ENCODE measurements around the gene FAM114A1.

DNA sequence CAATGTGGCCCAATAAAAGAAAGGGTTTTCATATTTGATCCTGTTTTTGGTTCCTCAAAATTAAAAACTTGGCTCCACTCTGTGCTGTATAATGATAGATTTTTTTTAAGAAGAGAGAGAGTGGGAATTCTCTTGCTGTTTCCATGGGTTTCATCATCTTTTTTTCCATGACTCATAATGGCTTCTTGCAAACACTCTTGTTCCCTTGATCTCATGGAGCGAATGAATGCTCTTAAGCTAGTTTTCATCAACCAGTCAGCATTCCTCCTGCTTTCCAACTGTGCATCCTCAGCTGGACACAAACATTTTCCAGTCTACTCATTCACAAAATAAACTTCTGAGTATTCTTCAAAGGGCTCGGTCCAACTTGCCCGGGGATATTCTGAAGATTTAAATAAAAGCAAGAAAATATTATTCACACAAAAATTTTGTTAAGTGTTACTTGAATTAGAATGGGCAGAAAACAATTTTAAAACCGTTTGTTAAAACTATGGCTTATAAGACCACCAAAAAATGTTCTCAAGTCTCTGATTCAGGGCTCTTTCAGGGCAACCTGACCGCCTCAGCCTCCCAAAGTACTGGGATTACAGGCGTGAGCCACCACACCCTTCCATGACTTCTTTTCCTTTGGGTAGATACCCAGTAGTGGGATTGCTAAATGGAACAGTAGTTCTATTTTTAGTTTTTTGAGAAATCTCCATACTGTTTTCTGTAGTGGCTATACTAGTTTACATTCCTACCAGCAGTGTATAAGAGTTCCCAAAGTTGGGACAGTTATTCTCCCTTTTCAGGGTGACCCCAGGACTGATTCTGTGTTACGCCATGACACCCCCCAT lies 99.9 kb downstream of the FAM114A1 start:
- TF ChIP-seq, protein P1, sequence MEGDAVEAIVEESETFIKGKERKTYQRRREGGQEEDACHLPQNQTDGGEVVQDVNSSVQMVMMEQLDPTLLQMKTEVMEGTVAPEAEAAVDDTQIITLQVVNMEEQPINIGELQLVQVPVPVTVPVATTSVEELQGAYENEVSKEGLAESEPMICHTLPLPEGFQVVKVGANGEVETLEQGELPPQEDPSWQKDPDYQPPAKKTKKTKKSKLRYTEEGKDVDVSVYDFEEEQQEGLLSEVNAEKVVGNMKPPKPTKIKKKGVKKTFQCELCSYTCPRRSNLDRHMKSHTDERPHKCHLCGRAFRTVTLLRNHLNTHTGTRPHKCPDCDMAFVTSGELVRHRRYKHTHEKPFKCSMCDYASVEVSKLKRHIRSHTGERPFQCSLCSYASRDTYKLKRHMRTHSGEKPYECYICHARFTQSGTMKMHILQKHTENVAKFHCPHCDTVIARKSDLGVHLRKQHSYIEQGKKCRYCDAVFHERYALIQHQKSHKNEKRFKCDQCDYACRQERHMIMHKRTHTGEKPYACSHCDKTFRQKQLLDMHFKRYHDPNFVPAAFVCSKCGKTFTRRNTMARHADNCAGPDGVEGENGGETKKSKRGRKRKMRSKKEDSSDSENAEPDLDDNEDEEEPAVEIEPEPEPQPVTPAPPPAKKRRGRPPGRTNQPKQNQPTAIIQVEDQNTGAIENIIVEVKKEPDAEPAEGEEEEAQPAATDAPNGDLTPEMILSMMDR (IDR thresholded peaks at IDR 0.05): no peak
- no peak for TF ChIP-seq EP300 (IDR thresholded peaks at IDR 0.05)
- no peak for TF ChIP-seq POLR2A (IDR thresholded peaks at IDR 0.05)
